AG04450 (cell line): ENCODE data around the gene PPARG. TPM values are rescaled to one million over a fixed set of nuclear protein-coding genes. Genes with fewer than 3 reads are reported as not detected.

Experiments
- CTCF ChIA-PET: fragments of 300-600, 350-600 bp; formaldehyde crosslinking; extraction: SDS; loops from one replicate; lab custom pipeline; 2022; ENCODE audit warnings: antibody characterized with exemption, inconsistent platforms; lab: Charles Lee
- POLR2A ChIA-PET: fragments of 350-600 bp; formaldehyde crosslinking; extraction: SDS; loops from one replicate; lab custom pipeline; 2021; ENCODE audit warnings: antibody characterized with exemption, inconsistent platforms; lab: Yijun Ruan, JAX
- DNase-seq: peaks from one replicate; pipeline ENCODE4 v3.0.0-alpha.2; 2011; ENCODE audit warnings: low read depth, low spot score
- H3K27ac ChIP-seq: one replicate; pipeline ENCODE4 v1.5.1; 2012; ENCODE audit warnings: low read depth, low read length, control low read depth
- H3K27me3 ChIP-seq: one replicate; pipeline ENCODE4 v1.6.0; 2012; ENCODE audit warnings: low read length; ENCODE audit not compliant: control insufficient read depth, insufficient read depth
- H3K4me3 ChIP-seq: 2 replicates; pipeline ENCODE4 v1.5.1; 2011; ENCODE audit warnings: mild to moderate bottlenecking, low read depth, low read length, control low read depth
- H3K9me3 ChIP-seq: 2 replicates; pipeline ENCODE4 v1.5.1; 2012; ENCODE audit warnings: low read length; ENCODE audit not compliant: control insufficient read depth, insufficient read depth
- CTCF ChIP-seq: IDR thresholded peaks from 2 replicates; pipeline ENCODE4 v1.5.1; 2011; ENCODE audit warnings: low read depth, low read length, control low read depth, inconsistent platforms
- polyA plus RNA-seq: library from polyadenylated mRNA; depleted of rRNA; stranded (reverse); fragments of >200 nt; gene quantifications from 2 replicates; pipeline ENCODE4 v1.2.3, GENCODE V29; 2011

The PPARG gene
- polyA plus RNA-seq, 1 experiment = 33.8 TPM

GRCh38 chr3:12357456-12357855, 68.6 kb downstream of the PPARG start:
- CTCF ChIA-PET = no interaction called here
- no peak for DNase-seq
- POLR2A ChIA-PET = no interaction called here
- Histone ChIP-seq H3K9me3 (no peaks in the 10 kb centered on the region), H3K27me3 (no peaks in the 10 kb centered on the region), H3K27ac (no peak overlapping the region), H3K4me3 (no peak overlapping the region)
- no peak for TF ChIP-seq CTCF

- POLR2A ChIA-PET = no interaction called here
- CTCF ChIA-PET = interaction anchor here (1.5 kb wide), 1 partner anchor 228 kb away, joined by 3 read pairs; no protein-coding TSS in a partner anchor
- no peak for TF ChIP-seq CTCF
- no peak overlapping the region for H3K27ac ChIP-seq
- no peak overlapping the region for H3K4me3 ChIP-seq
- no peak for DNase-seq
- H3K27me3 ChIP-seq = no peaks in the 10 kb centered on the region
- no peaks in the 10 kb centered on the region for H3K9me3 ChIP-seq
These were observed 74.7 kb downstream of the PPARG start for GRCh38 chr3:12363397-12364195.

GRCh38 chr3:12367346-12367745, 78.5 kb downstream of the PPARG start:
- Histone ChIP-seq H3K27ac (no peak overlapping the region), H3K27me3 (no peaks in the 10 kb centered on the region), H3K4me3 (no peak overlapping the region), H3K9me3 (no peaks in the 10 kb centered on the region)
- no peak for TF ChIP-seq CTCF
- no peak for DNase-seq
- ChIA-PET CTCF (no interaction called here), POLR2A (interaction anchor here (0.7 kb wide), 1 partner anchor 396 kb away, joined by 5 read pairs; no protein-coding TSS in a partner anchor)

- ChIA-PET POLR2A (no interaction called here), CTCF (no interaction called here)
- DNase-seq = no peak
- H3K27ac ChIP-seq = no peak overlapping the region
- TF ChIP-seq CTCF = no peak
- H3K4me3 ChIP-seq = no peak overlapping the region
- no peaks in the 10 kb centered on the region for H3K9me3 ChIP-seq
- H3K27me3 ChIP-seq = no peaks in the 10 kb centered on the region
These were observed 80.2 kb downstream of the PPARG start for GRCh38 chr3:12369029-12369428.

- no peak for TF ChIP-seq CTCF
- DNase-seq = no peak
- POLR2A ChIA-PET = no interaction called here
- Histone ChIP-seq H3K9me3 (no peaks in the 10 kb centered on the region), H3K27ac (no peak overlapping the region), H3K4me3 (no peak overlapping the region), H3K27me3 (no peaks in the 10 kb centered on the region)
- CTCF ChIA-PET = no interaction called here
These were observed 80.7 kb downstream of the PPARG start for GRCh38 chr3:12369598-12369997.
